Transverse colon (tissue), 4 donors: Measurements from ENCODE around the gene TXNDC12. TPM values are rescaled to one million over a fixed set of nuclear protein-coding genes. Genes with fewer than 3 reads are reported as not detected.
A peak's percentile ranks its signal among the peaks of the same experiment; 100 is the strongest.
"Not testable (repeated sequence)": the region's sequence is repeated elsewhere in the genome, so short reads cannot be mapped to it uniquely, and the experiment has no call there.

Experiments
- DNase-seq: peaks from one replicate; pipeline ENCODE4 v3.0.0-alpha.2; 2019
- H3K27ac ChIP-seq, 4 donors: fragments of 200-600 bp; sonication (generic); 2 replicates each; pipeline ENCODE4 v1.5.1; 2016 to 2018; ENCODE audit warnings: inconsistent platforms in 4 of 4
- H3K27me3 ChIP-seq: fragments of 200-600 bp; sonication (generic); 2 replicates; pipeline ENCODE4 v1.5.1; 2017; ENCODE audit warnings: inconsistent platforms
- H3K36me3 ChIP-seq, 4 donors: fragments of 200-600 bp; sonication (generic); 2 replicates each; pipeline ENCODE4 v1.5.1; 2017 to 2019; ENCODE audit warnings: inconsistent platforms in 4 of 4
- H3K4me1 ChIP-seq, 4 donors: fragments of 200-600 bp; sonication (generic); 2 replicates each; pipeline ENCODE4 v1.5.1; 2017 to 2020; ENCODE audit warnings: inconsistent platforms in 4 of 4
- H3K4me3 ChIP-seq, 4 donors: fragments of 200-600 bp; sonication (generic); 1 replicate in 1 of 4; 2 replicates in 3 of 4; pipeline versions ENCODE4 v1.5.1 to v1.6.1; 2017 to 2019; ENCODE audit warnings: inconsistent platforms in 4 of 4
- H3K9me3 ChIP-seq, 2 donors: fragments of 200-600 bp; sonication (generic); 2 replicates each; pipeline ENCODE4 v1.5.1; 2017 to 2019; ENCODE audit warnings: inconsistent platforms in 2 of 2
- CTCF ChIP-seq, 5 experiments: fragments of 200-600 bp in 3 of 5; fragments of 450-650 bp in 2 of 5; sonication (generic) in 3 of 5; IDR thresholded peaks; 1 replicate in 2 of 5; 2 replicates in 3 of 5; pipeline ENCODE4 v1.5.1; 2016 to 2017; ENCODE audit warnings: antibody characterized with exemption in 5 of 5, inconsistent platforms in 3 of 5, mild to moderate bottlenecking in 2 of 5, moderate library complexity in 1 of 5
- EP300 ChIP-seq: sonication (generic); formaldehyde crosslinking; IDR thresholded peaks from one replicate; pipeline ENCODE4 v1.6.1; 2017; ENCODE audit warnings: antibody characterized with exemption, low read depth
- POLR2A ChIP-seq: fragments of 450-650 bp; IDR thresholded peaks from one replicate; pipeline ENCODE4 v1.6.1; 2016; ENCODE audit warnings: antibody characterized with exemption, mild to moderate bottlenecking, moderate library complexity
- POLR2AphosphoS5 ChIP-seq, 3 donors: sonication (generic); formaldehyde crosslinking; IDR thresholded peaks; one replicate each; pipeline ENCODE4 v1.6.1; 2016; ENCODE audit warnings: antibody characterized with exemption in 3 of 3
- WGBS, 2 donors: methylation state at CpG; one replicate each; pipeline ENCODE4 v1.1.5; 2018; ENCODE audit warnings: low coverage in 1 of 2; 5-methylcytosine and 5-hydroxymethylcytosine counted together
- in situ Hi-C, 4 donors: fragments of 200-750 bp; cut with MboI; loops; one replicate each; pipeline versions ENCODE4 v1.15.0 to v1.15.1; 2017; ENCODE audit warnings: low sequenced_read_pairs in 3 of 4, low pct_ligation_motif_present in 1 of 4, low pct_unique_long_range_greater_than_20kb in 1 of 4
- intact Hi-C: fragments of 100-400 bp; cut with DNase I; formaldehyde crosslinking; loops from one replicate; pipeline ENCODE4 v1.15.1; 2023; ENCODE audit warnings: low total_unique reads
- total RNA-seq, 4 donors: library from RNA; depleted of rRNA; stranded (reverse); fragments of >200 nt; gene quantifications; one replicate each; pipeline ENCODE4 v1.1.0, GENCODE V29; 2016

Gene TXNDC12
- total RNA-seq: 100 to 1,000 TPM in 1 of 4 donors, 10 to 100 TPM in 3; 31.4 to 103 (median 35.0) TPM

GRCh38 chr1:52055066-52055865 is at the start of gene TXNDC12:
TXNDC12 (minus strand) TSS chr1:52055191; CDS start chr1:52055096, 95 bp downstream.
- in situ Hi-C loops: no loop called here
- 0% methylated on average over 4 to 45 of the region's 45 CpGs for WGBS, 2 donors

GRCh38 chr1:52102336-52103013 is 47.5 kb upstream of the TXNDC12 start:
- in situ Hi-C loops: no loop called here

More at GRCh38 chr1:52055066-52055865, at the start of gene TXNDC12:
- H3K27ac ChIP-seq: peak within 1 kb of the TSS; percentile 90 to 93 (median 92)
- intact Hi-C loops: no loop called here
- peak within 1 kb of the TSS; percentile 83 to 98 (median 88) for H3K4me3 ChIP-seq
- DNase-seq: peak; percentile 91
- H3K36me3 ChIP-seq: peaks cover 0 to 5% (median 2%) of the 10 kb centered on the region in 4 donors
- TF ChIP-seq POLR2AphosphoS5 (IDR thresholded peaks at IDR 0.05): peak in 2 of 3 donors; percentile 87 to 89
- TF ChIP-seq POLR2A: peak; percentile 83
- TF ChIP-seq CTCF (IDR thresholded peaks at IDR 0.05): no peak
- H3K4me1 ChIP-seq: peaks cover 9 to 47% (median 37%) of the 10 kb centered on the region in 4 donors
- no peaks in the 10 kb centered on the region for H3K9me3 ChIP-seq
- H3K27me3 ChIP-seq: no peaks in the 10 kb centered on the region

GRCh38 chr1:52098139-52098871 is 43.3 kb upstream of the TXNDC12 start:
- intact Hi-C loops: no loop called here
- DNase-seq: no peak
- TF ChIP-seq POLR2AphosphoS5 (IDR thresholded peaks at IDR 0.05) (no peak), POLR2A (no peak), CTCF (IDR thresholded peaks at IDR 0.05) (no peak), EP300 (no peak)
- Histone ChIP-seq H3K4me3 (no peak overlapping the region), H3K27me3 (no peaks in the 10 kb centered on the region), H3K36me3 (no peaks in the 10 kb centered on the region), H3K27ac (no peak overlapping the region), H3K9me3 (no peaks in the 10 kb centered on the region), H3K4me1 (no peaks in the 10 kb centered on the region)
- in situ Hi-C loops: no loop called here
- WGBS, 2 donors: 46 to 58% methylated on average over 4 to 8 of the region's 8 CpGs

More at GRCh38 chr1:52102336-52103013, 47.5 kb upstream of the TXNDC12 start:
- H3K4me3 ChIP-seq: no peak overlapping the region
- H3K36me3 ChIP-seq: no peaks in the 10 kb centered on the region
- no peak for TF ChIP-seq CTCF (IDR thresholded peaks at IDR 0.05)
- TF ChIP-seq POLR2A: no peak
- no peak for TF ChIP-seq EP300
- no peak for TF ChIP-seq POLR2AphosphoS5 (IDR thresholded peaks at IDR 0.05)
- H3K4me1 ChIP-seq: no peaks in the 10 kb centered on the region
- 80 to 100% methylated on average over 1 of the region's 1 CpG for WGBS, 2 donors
- no peaks in the 10 kb centered on the region for H3K9me3 ChIP-seq
- H3K27ac ChIP-seq: no peak overlapping the region
- DNase-seq: no peak
- intact Hi-C loops: no loop called here
- H3K27me3 ChIP-seq: no peaks in the 10 kb centered on the region

- H3K4me3 ChIP-seq: no peak overlapping the region
- TF ChIP-seq POLR2A (no peak), CTCF (IDR thresholded peaks at IDR 0.05) (no peak), POLR2AphosphoS5 (IDR thresholded peaks at IDR 0.05) (no peak), EP300 (no peak)
- H3K36me3 ChIP-seq: peaks cover 0 to 6% (median 0%) of the 10 kb centered on the region in 4 donors
- H3K27ac ChIP-seq: no peak overlapping the region
- no peaks in the 10 kb centered on the region for H3K27me3 ChIP-seq
- no peaks in the 10 kb centered on the region for H3K9me3 ChIP-seq
- WGBS, 2 donors: 53 to 68% methylated on average over 5 to 8 of the region's 8 CpGs
- DNase-seq: no peak
- intact Hi-C loops (no loop called here), in situ Hi-C loops (no loop called here)
- no peaks in the 10 kb centered on the region for H3K4me1 ChIP-seq
Observed at GRCh38 chr1:52096216-52096615, 41.2 kb upstream of the TXNDC12 start.

- H3K4me1 ChIP-seq, H3K9me3 ChIP-seq, DNase-seq, H3K4me3 ChIP-seq, in situ Hi-C loops, H3K27me3 ChIP-seq, intact Hi-C loops, H3K27ac ChIP-seq: not testable (repeated sequence)
- peaks cover 0 to 14% (median 0%) of the 10 kb centered on the region in 4 donors for H3K36me3 ChIP-seq
- WGBS, 2 donors: 89 to 100% methylated on average over 1 to 3 of the region's 7 CpGs
Observed at GRCh38 chr1:52094300-52094699, 39.3 kb upstream of the TXNDC12 start.

GRCh38 chr1:52087892-52088291 is 32.9 kb upstream of the TXNDC12 start:
- H3K27ac ChIP-seq, H3K4me1 ChIP-seq, H3K27me3 ChIP-seq, H3K9me3 ChIP-seq, intact Hi-C loops, in situ Hi-C loops, DNase-seq, H3K4me3 ChIP-seq: not testable (repeated sequence)
- peaks cover 0 to 30% (median 12%) of the 10 kb centered on the region in 4 donors for H3K36me3 ChIP-seq
